GM12878 (cell line): ENCODE results near the gene ARHGAP26. TPM values are rescaled to one million over a fixed set of nuclear protein-coding genes. Genes with fewer than 3 reads are reported as not detected.

Experiments
- ATAC-seq: fragments of 200-7000 bp; cut with Tn5 transposase; 3 replicates; pipeline ENCODE4 v1.9.1; 2020; ENCODE audit warnings: mild to moderate bottlenecking, moderate library complexity
- BruUV-seq: library from RNA; stranded (reverse); fragments of 400-500 nt; replicated peaks from 2 replicates; lab custom pipeline; 2021; lab: Mats Ljungman, UMichigan
- CTCF ChIA-PET: fragments of 300-600 bp; sonication (Branson Sonifier 250); formaldehyde crosslinking; extraction: SDS; loops from one replicate; lab custom pipeline; 2021; ENCODE audit warnings: inconsistent platforms; lab: Yijun Ruan, JAX
- POLR2A ChIA-PET: fragments of 350-600 bp; formaldehyde crosslinking; extraction: SDS; loops from one replicate; lab custom pipeline; 2021; ENCODE audit warnings: inconsistent platforms; lab: Charles Lee
- RAD21 ChIA-PET: fragments of 300-600 bp; sonication (Branson Sonifier 250); formaldehyde crosslinking; loops from one replicate; lab custom pipeline; 2023; ENCODE audit warnings: antibody characterized with exemption; ENCODE audit not compliant: unreplicated experiment; lab: Charles Lee
- SMC1A ChIA-PET: fragments of 300-600 bp; sonication (Branson Sonifier 250); formaldehyde crosslinking; loops from one replicate; lab custom pipeline; 2023; ENCODE audit not compliant: unreplicated experiment, uncharacterized antibody; lab: Charles Lee
- DNase-seq: peaks from one replicate; pipeline ENCODE4 v3.0.0-alpha.2; 2011; ENCODE audit warnings: low read depth, low spot score
- FAIRE-seq: peaks from 3 replicates; lab custom pipeline; 2011; peaks lifted over from hg19 to GRCh38; lab: Jason Lieb, UNC
- H2AFZ ChIP-seq: 2 replicates; pipeline ENCODE4 v1.6.0; 2011; ENCODE audit warnings: low read depth, low read length, control low read depth; ENCODE audit not compliant: control insufficient read depth
- H3K27ac ChIP-seq: 2 replicates; pipeline ENCODE4 v1.5.1; 2011; ENCODE audit warnings: control low read depth; ENCODE audit not compliant: control insufficient read depth, insufficient read depth
- H3K27me3 ChIP-seq, 2 experiments: replicated peaks in 1 of 2; 2 replicates each; pipeline versions ENCODE4 v1.6.0 to v1.6.1; 2011; ENCODE audit warnings: low read length in 1 of 2; ENCODE audit not compliant: control insufficient read depth in 2 of 2, insufficient read depth in 2 of 2
- H3K36me3 ChIP-seq, 2 experiments: 2 replicates each; pipeline ENCODE4 v1.5.1; 2011; ENCODE audit warnings: low read length in 1 of 2; ENCODE audit not compliant: control insufficient read depth in 2 of 2, insufficient read depth in 2 of 2
- H3K4me1 ChIP-seq: 2 replicates; pipeline ENCODE4 v1.6.1; 2011; ENCODE audit warnings: mild to moderate bottlenecking, low read length, moderate library complexity, mixed read lengths; ENCODE audit not compliant: control insufficient read depth, insufficient read depth
- H3K4me2 ChIP-seq: 2 replicates; pipeline ENCODE4 v1.6.0; 2011; ENCODE audit warnings: control low read depth; ENCODE audit not compliant: control insufficient read depth, insufficient read depth
- H3K4me3 ChIP-seq: fragments of 200-600 bp; sonication (generic); 2 replicates; pipeline ENCODE4 v1.5.1; 2016
- H3K79me2 ChIP-seq: 2 replicates; pipeline ENCODE4 v1.6.0; 2011; ENCODE audit warnings: low read length; ENCODE audit not compliant: control insufficient read depth, insufficient read depth
- H3K9ac ChIP-seq: 2 replicates; pipeline ENCODE4 v1.8.0; 2011; ENCODE audit warnings: low read length, control low read depth, mixed read lengths; ENCODE audit not compliant: control insufficient read depth, insufficient read depth
- H3K9me3 ChIP-seq: replicated peaks from 3 replicates; pipeline ENCODE4 v1.5.1; 2011; ENCODE audit warnings: mild to moderate bottlenecking, low read length; ENCODE audit not compliant: control insufficient read depth, insufficient read depth
- H4K20me1 ChIP-seq: 2 replicates; pipeline ENCODE4 v1.6.0; 2011; ENCODE audit not compliant: control insufficient read depth, insufficient read depth
- CHD1 ChIP-seq: IDR thresholded peaks from 2 replicates; pipeline ENCODE4 v1.6.1; 2012; ENCODE audit warnings: low read depth, low read length, improper control_type of control experiment
- GATAD2B ChIP-seq: fragments of 450-650 bp; conservative IDR thresholded peaks from 2 replicates; pipeline ENCODE4 v1.6.1; 2017; ENCODE audit warnings: low read depth, mild to moderate bottlenecking, moderate library complexity
- IRF3 ChIP-seq: fragments of 450-650 bp; IDR thresholded peaks from 2 replicates; pipeline ENCODE4 v1.6.1; 2014; ENCODE audit warnings: mild to moderate bottlenecking
- MTA2 ChIP-seq: fragments of 450-650 bp; IDR thresholded peaks from 2 replicates; pipeline ENCODE4 v1.6.1; 2016; ENCODE audit warnings: low read depth, mild to moderate bottlenecking, moderate library complexity
- MYC ChIP-seq: IDR thresholded peaks from 2 replicates; pipeline ENCODE4 v1.6.1; 2011; ENCODE audit warnings: mild to moderate bottlenecking, low read length, moderate library complexity, inconsistent platforms; ENCODE audit not compliant: insufficient read depth, insufficient replicate concordance, insufficient read length, severe bottlenecking
- ZNF622 ChIP-seq: fragments of 450-650 bp; IDR thresholded peaks from 2 replicates; pipeline ENCODE4 v1.6.1; 2017; ENCODE audit warnings: mild to moderate bottlenecking, inconsistent platforms
- WGBS: methylation state at CpG from one replicate; pipeline ENCODE4 v1.1.6; 2016; ENCODE audit warnings: low lambda C conversion rate; ENCODE audit not compliant: insufficient replicate concordance, insufficient coverage; ENCODE audit errors: missing lambda C conversion rate; 5-methylcytosine and 5-hydroxymethylcytosine counted together
- in situ Hi-C: fragments of 300-500 bp; cut with MboI; formaldehyde crosslinking; loops from 9 replicates; pipeline ENCODE4 v1.14.3; 2018; ENCODE audit warnings: mixed read lengths
- intact Hi-C: fragments of 100-400 bp; cut with micrococcal nuclease; formaldehyde crosslinking; loops from one replicate; pipeline ENCODE4 v1.14.2; 2022; ENCODE audit not compliant: unreplicated experiment
- polyA plus RNA-seq, 11 experiments: library from polyadenylated mRNA; depleted of rRNA in 4 of 11; unstranded in 6 of 11; stranded (reverse) in 5 of 11; fragments of >200 nt; fragmentation: Nextera tagmentation in 4 of 11; fragmentation: Illumina TruSeq in 1 of 11; extraction: Ambion mirVana in 4 of 11; extraction: Trizol in 1 of 11; gene quantifications; 1 replicate in 1 of 11; 2 replicates in 10 of 11; pipeline versions ENCODE4 v1.2.1 to v1.2.3, GENCODE V29; 2011 to 2016; ENCODE audit warnings: inconsistent platforms in 2 of 11, missing spikeins in 2 of 11, low read depth in 1 of 11
- total RNA-seq, 4 experiments: library from RNA; depleted of rRNA in 3 of 4; stranded (reverse); fragments of >200 nt in 3 of 4; fragmentation: Illumina TruSeq in 1 of 4; extraction: Trizol in 1 of 4; gene quantifications; 2 replicates each; pipeline versions ENCODE4 v1.2.1 to v1.2.3, GENCODE V29; 2013 to 2021

Gene ARHGAP26
- total and polyA plus RNA-seq, 10 of the 15 experiments (the other 5 are each of a cell fraction or from before 2014, with no cell fraction given) = 9.4 to 41.5 (median 19.3) TPM

GRCh38 chr5:142810081-142810480 lies 39.9 kb downstream of the ARHGAP26 start:
- FAIRE-seq (no peak), ATAC-seq (no peak), DNase-seq (no peak)
- POLR2A ChIA-PET = no interaction called here
- Histone ChIP-seq H3K4me3 (no peak overlapping the region), H3K9me3 (no peaks in the 10 kb centered on the region; the same call in 1 of the 3 replicates), H4K20me1 (no peaks in the 10 kb centered on the region), H3K27me3 (no peaks in the 10 kb centered on the region), H3K36me3 (no peaks in the 10 kb centered on the region), H3K4me1 (peaks cover 8% of the 10 kb centered on the region; the same call in 1 of the 2 replicates), H3K9ac (no peak overlapping the region), H3K4me2 (no peak overlapping the region), H3K79me2 (no peaks in the 10 kb centered on the region), H3K27ac (no peak overlapping the region), H2AFZ (no peak overlapping the region)
- RAD21 ChIA-PET = no interaction called here
- no peak for TF ChIP-seq GATAD2B
- no peak for TF ChIP-seq ZNF622
- TF ChIP-seq CHD1 = no peak
- no peak for TF ChIP-seq MTA2
- no peak for TF ChIP-seq IRF3
- no peak for TF ChIP-seq MYC
- WGBS = 26% methylated on average over 1 of the region's 1 CpG
- no TSS peak for BruUV-seq
- intact Hi-C loops (no loop called here), in situ Hi-C loops (no loop called here)
- CTCF ChIA-PET = interaction anchor here (0.8 to 1.0 kb wide), 2 partner anchors 17 to 50 kb away, joined by 3 read pairs; no protein-coding TSS in a partner anchor
- SMC1A ChIA-PET = no interaction called here
